EH (cell line): Measurements from ENCODE around the gene CRYBG1.

ENCODE experiments used
- DNase-seq: peaks from one replicate; pipeline ENCODE4 v3.0.0-alpha.2; 2015; ENCODE audit warnings: low read depth

Gene CRYBG1

DNA sequence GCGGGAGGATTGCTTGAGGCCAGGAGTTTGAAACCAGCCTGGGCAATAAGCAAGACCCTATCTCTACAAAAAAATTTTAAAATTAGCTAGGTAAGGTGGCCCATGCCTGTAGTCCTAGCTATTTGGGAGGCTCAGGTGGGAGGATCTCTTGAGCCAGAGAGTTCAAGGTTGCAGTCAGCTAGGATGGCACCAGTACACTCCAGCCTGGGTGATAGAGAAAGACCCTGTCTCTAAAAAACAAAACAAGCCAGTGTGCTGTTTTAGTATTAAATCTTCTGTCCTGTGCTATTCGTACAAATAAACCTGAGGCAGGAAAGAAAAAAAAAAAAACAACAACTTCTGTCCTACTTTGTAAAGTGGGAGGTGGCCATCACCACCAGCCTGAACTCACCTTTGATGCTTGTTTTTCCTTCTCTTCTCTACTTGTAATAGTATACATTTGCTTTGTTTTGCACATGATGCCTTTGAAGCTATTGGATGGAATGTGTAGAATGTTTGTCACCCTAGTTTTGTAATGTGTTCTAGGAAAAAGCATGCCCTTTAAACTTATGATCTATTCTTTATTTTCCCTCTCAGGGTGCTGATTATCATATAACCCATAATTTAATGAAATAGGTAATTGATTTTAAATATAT lies 102.5 kb downstream of the CRYBG1 start:
- no peak for DNase-seq

GRCh38 chr6:106466211-106466610 lies 105.7 kb downstream of the CRYBG1 start:
- no peak for DNase-seq

DNA sequence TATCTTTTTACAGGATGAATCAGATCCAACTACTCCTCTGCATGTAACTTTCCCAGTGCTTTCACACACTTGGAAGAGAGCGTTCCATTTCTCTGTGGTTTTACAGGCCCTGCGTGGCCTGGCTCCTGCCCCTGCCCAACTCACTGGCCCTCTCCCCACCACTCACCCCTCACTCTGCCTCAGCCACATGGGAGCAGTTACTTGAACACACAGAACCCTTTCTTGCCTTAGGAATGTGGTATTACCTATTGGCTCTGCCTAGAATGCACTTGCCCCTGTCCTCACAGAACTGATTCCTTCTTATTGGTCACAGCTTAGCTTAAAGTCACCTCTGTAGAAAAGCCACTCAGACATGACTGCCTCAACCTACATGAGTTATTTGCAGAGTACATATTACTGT lies 108.4 kb downstream of the CRYBG1 start:
- DNase-seq, result no peak

- DNase-seq, result no peak
Measured at GRCh38 chr6:106469882-106470281, 109.4 kb downstream of the CRYBG1 start.

GRCh38 chr6:106470316-106470715 lies 109.8 kb downstream of the CRYBG1 start:
- DNase-seq, result peak; percentile 4

- DNase-seq, result no peak
Measured at GRCh38 chr6:106470811-106471210, 110.3 kb downstream of the CRYBG1 start.

DNA sequence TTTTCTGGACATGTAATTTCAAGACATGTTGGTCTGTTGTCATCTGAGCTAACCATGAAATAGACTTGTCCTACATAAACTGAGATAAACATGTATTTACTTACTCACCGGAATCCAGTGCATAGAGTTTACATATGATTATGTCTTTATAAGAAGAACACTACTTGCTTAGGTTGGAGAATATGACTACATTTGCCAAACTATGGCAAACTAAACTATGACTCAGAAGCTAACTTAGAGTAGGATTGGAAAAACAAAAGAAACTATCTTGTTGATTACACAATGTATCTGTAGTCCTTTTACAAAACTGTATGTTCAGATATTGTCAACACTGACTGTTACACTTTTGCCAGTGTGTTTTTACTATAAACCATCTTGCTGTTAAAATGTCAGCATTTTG lies 113.3 kb downstream of the CRYBG1 start:
- DNase-seq, result peak; percentile 28

GRCh38 chr6:106474466-106474865 lies 113.9 kb downstream of the CRYBG1 start:
- DNase-seq, result no peak

- DNase-seq, result no peak
Measured at GRCh38 chr6:106475284-106475683, 114.8 kb downstream of the CRYBG1 start.

- DNase-seq, result peak; percentile 35
Measured at GRCh38 chr6:106476331-106477105, 116.0 kb downstream of the CRYBG1 start.

- DNase-seq, result no peak
Measured at GRCh38 chr6:106477146-106477545, 116.6 kb downstream of the CRYBG1 start.

GRCh38 chr6:106477790-106478189 lies 117.3 kb downstream of the CRYBG1 start:
- DNase-seq, result no peak

DNA sequence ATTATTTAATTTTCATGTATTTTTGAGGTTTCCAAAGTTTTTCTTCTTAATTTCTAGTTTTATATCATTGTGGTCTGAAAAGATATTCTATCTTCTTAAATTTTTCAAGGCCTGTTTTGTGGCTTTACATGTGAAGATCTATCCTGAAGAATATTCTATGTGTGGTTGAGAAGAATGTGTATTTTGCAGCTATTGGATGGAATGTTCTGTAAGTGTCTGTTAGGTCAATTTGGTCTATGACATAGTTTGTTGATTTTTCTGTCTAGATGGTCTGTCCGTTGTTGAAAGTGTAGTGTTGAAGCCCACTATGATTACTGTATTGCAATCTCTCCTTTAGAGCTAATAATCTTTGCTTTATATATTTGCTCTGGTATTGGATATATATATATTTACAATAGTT lies 125.7 kb downstream of the CRYBG1 start:
- DNase-seq, result no peak

DNA sequence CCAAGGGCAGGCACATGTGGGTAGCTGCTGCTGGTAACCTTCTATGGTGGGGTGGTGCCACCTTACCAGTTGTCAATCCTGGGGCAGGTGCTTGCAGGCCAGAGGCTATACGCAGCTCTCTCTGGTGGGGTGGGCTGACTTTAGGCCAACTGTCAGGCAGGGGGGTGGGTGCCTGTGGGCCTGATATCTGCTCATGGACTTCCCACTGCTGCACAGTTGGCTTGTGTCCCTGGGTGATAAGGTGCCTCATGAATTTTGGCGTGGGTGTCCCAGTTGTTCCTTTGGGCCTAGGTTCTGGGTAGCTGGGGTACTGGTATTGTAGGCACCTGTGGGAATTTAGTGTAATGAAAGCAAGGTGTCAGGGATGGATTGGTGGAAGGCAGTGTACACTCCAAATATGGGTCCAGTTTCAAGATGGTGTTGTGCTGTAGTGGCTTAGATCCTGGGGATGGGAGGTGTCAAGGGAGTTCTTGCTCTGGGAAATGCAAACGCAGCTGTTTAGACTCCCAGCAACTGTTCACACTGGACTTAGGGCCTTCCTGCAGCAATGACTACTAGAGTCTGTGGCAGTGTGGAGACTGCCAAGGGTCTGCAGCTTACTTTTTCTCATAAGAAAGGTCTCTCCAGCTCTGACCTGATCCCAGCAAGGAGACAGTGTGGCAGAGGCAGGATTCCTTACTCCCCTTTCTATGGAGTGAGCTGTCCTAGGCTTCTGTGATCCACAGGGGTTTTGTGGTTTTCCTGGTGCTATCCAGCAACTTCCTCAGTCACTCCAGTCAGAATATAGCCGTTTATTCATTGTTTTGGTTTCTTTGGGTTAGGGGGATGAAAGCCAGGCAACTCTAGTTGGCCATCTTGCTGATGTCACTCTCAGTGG lies 128.2 kb downstream of the CRYBG1 start:
- peak; percentile 18 for DNase-seq

DNA sequence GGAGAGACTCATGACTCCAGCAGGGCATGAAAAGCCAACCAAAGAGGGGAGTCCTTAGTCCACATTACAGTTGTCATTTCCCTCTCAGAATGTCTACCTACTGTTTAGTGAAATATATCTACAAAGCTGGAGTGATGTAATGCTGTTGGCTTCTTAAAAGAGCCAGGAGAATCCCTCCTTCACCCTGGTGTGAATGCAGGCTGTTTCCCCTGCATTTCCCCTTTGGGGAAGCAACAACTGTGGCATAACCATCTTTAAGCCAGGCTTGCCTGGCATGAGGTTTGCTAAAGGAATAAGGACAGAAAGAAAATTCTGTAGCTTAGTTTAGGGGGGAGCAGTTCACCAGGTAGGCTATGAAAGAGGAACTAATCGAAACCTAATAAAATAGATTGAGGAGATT lies 129.5 kb downstream of the CRYBG1 start:
- no peak for DNase-seq

DNA sequence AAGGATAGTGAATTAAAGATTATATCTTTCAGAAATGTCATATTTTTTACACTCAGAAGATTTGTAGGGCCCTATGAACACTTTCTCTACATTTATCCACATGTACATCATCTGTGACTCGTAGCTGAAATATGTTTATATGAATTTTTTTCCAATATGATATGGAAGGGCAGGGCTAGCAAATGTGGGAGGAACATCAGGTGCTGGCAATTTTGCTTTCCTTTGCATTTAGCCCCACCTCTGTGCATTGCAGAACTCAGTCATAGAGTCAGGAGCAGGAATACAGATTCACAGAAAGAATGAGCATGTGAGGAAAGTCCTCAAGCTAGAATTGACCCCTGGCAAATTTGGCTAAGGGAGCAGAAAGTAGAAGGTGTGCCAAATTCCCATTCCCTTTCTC lies 129.9 kb downstream of the CRYBG1 start:
- no peak for DNase-seq

DNA sequence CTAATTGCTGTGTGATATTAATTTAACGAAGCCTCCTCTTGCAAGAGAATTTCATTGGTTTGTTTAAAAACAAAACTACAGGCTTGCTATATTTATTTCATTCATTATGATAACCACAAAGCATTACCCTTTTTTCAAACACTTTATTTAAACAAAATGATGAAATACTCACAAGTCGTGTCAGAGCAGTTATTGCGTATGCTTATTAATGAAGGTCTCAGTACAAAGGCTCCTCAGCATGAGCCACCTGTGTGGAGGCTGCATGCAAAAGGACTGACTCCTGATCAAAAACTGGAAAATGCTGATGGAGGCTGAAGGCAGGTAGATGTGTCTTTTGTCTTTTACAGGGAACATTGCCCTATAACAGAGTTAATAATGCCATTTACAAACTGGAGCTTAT lies 130.5 kb downstream of the CRYBG1 start:
- no peak for DNase-seq

DNA sequence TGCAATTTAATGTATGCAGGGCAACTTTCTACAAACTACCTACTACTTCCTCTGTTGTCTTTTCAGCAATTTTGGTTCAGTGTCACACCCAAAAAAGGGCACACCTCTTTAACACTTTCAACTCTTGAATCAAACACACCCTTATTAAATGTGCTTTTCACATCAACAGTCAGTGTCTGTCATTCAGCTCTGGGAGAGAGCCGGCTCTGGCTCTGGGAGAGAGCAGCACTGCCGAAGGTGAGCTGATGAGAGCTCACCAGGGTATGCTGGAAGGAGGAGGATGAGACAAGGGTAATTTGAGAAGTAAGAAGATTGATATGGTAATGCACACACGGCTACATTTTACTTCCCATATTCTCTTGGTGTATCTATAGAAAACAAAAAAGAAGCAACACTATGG lies 134.5 kb downstream of the CRYBG1 start:
- no peak for DNase-seq

GRCh38 chr6:106496823-106497222 lies 136.3 kb downstream of the CRYBG1 start:
- DNase-seq, result no peak

DNA sequence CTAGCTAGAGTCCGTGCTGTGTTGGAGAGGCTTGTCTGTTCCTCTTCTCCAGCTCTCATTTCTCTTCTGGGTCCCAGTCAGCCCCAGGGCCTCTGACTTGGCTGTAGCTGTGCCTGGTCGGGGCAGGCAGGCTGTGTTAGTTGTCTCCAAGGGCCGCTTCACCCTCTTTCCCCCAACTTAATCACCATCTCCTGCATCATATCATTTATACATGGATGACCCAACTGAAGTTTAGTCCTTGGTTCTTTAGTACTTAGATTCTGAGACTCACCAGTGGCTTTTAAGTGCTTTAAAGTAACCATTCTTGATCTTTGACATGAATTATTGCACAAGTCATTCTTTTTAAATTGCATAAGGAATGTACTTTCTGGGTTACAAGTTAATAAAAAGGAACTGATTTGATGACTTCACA lies 141.4 kb downstream of the CRYBG1 start:
- DNase-seq, result peak; percentile 17

- DNase-seq, result no peak
Measured at GRCh38 chr6:106502559-106502958, 142.0 kb downstream of the CRYBG1 start.

GRCh38 chr6:106508277-106508676 lies 147.8 kb downstream of the CRYBG1 start:
- DNase-seq, result no peak

DNA sequence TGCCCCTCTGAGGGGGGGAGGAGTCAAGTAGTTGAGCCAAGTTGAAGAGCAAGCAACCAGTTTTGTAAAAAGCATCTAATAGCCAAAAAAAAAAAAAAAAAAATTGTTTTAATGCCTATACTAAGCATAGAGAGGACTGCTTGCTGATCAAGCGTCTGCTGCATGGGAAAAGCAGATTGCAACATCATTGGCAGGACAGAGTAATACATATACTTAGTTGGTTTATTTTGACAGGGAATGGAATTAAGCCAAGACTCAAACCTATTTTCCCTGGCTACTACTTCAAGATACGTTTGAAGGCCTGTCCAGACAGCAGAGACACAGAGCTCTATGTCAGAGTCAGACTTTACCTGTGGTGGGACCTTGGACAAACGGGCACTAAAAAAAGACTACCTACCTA lies 148.3 kb downstream of the CRYBG1 start:
- no peak for DNase-seq
